Coronary artery (tissue), 2 donors: ENCODE data around the gene TAS2R60.
"Not testable (repeated sequence)": the region's sequence is repeated elsewhere in the genome, so short reads cannot be mapped to it uniquely, and the experiment has no call there.

Experiments
- DNase-seq: peaks from one replicate; pipeline ENCODE4 v3.0.0-alpha.2; 2017; ENCODE audit warnings: low spot score
- H3K27ac ChIP-seq, 2 donors: fragments of 200-600 bp; sonication (generic); one replicate each; pipeline ENCODE4 v1.5.1; 2016 to 2019
- H3K4me3 ChIP-seq: fragments of 200-600 bp; sonication (generic); 2 replicates; pipeline ENCODE4 v1.5.1; 2016; ENCODE audit warnings: mild to moderate bottlenecking, moderate library complexity
- TF ChIP-seq, protein P1 (sequence below): fragments of 200-600 bp; sonication (generic); IDR thresholded peaks from one replicate; pipeline ENCODE4 v1.5.1; 2019; ENCODE audit warnings: antibody characterized with exemption

The TAS2R60 gene

DNA sequence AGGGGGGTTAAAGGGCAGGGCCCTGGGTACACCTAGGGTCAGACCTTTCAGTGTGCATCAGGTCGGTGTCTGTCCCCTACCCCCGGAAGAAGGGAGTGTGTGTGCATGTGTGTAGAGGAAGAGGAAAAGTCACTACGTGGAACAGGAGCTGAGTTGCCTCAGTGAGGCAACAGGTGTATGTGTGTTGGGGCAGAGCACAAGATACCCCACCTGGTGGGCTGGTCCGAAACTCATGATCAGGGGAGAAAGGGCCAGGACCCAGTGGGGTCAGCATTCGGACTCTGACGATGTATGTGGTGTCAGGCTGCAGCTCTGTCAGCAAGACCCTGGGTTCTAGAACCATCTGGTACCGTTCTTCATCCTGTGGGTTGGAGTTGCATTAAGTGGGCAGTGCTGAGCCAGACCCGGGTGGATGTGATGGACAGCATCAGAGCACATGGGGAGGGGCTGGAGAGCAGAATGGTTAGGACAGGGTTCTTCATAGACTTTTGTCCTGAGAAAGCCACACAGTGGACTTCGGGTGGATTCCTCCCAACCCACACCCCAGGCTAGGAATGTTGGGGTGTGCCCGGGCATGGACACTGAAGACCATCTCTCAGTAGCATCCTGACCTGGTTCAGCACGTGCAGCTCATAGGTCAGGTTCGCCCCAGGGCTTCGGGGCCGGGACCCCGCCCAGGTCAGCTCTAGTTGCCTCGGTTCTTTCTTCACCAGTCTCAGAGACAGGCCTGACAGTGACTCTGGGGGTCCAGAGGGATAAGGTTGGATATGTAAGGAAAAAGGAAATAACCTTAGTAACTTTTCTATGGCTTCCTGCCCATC, 45.3 kb upstream of the TAS2R60 start:
- H3K4me3 ChIP-seq: no peak overlapping the region
- DNase-seq: no peak
- TF ChIP-seq, protein P1, sequence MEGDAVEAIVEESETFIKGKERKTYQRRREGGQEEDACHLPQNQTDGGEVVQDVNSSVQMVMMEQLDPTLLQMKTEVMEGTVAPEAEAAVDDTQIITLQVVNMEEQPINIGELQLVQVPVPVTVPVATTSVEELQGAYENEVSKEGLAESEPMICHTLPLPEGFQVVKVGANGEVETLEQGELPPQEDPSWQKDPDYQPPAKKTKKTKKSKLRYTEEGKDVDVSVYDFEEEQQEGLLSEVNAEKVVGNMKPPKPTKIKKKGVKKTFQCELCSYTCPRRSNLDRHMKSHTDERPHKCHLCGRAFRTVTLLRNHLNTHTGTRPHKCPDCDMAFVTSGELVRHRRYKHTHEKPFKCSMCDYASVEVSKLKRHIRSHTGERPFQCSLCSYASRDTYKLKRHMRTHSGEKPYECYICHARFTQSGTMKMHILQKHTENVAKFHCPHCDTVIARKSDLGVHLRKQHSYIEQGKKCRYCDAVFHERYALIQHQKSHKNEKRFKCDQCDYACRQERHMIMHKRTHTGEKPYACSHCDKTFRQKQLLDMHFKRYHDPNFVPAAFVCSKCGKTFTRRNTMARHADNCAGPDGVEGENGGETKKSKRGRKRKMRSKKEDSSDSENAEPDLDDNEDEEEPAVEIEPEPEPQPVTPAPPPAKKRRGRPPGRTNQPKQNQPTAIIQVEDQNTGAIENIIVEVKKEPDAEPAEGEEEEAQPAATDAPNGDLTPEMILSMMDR: no peak
- no peak overlapping the region for H3K27ac ChIP-seq

DNA sequence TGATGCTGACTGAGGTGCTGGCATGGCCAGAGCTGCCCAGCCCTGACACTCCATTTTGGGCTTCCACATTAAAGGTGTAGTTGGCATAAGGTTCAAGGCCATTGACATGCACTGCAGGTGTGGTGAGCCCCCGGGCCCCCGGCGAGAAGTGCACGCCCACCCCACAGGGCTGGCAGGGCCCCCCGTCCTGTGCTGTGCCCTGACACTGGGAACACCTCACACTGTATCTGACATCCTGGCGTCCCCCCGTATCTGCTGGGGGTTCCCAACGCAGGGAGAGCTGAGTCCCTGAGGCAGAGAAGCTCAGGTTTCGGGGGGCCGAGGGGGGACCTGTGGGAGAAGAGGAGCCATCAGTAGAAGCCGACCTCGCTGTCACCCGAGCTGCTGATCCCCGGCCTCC, 44.6 kb upstream of the TAS2R60 start:
- TF ChIP-seq, protein P1: no peak
- no peak for DNase-seq
- H3K27ac ChIP-seq: no peak overlapping the region
- no peak overlapping the region for H3K4me3 ChIP-seq

DNA sequence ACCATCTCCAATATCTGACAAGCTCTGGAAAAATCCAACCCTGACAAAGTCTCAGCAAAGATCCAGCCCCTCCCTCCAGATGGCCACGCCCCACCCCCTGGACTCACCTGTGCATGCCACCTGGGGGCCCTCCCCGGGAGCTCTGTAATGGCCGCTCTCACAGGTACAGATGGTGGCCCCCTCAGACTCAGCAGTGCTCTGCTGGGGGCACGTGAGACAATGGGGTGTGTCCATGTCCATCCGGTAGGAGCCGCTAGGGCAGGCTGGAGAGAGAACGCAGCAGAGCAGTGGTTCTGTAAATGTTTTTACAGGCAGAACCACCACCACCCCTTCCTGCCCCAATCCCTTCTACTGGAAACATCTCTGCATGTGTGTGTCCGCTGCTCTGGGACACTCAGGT, 44.1 kb upstream of the TAS2R60 start:
- TF ChIP-seq, protein P1: no peak
- DNase-seq: no peak
- H3K27ac ChIP-seq: no peak overlapping the region
- H3K4me3 ChIP-seq: no peak overlapping the region

DNA sequence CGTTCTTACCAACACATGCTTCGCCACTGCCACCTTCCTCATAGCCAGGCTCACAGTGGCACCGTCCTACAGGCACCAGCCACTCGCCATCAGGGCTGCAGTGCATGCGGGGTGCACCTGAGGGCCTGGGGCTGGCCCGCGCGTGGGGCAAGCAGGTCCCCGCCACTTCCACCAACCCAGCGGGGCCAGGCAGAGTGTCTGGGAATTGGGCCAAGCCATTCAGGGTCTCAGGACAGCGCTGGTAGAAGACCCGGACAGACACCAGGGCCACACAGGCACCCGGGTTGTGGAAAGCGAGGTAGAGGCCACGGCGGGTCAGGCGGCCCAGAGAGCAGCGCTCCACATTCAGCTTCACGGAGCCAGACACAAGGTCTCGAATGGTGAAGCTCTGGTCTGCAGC, 43.6 kb upstream of the TAS2R60 start:
- DNase-seq: no peak
- TF ChIP-seq, protein P1: no peak
- Histone ChIP-seq H3K4me3 (no peak overlapping the region), H3K27ac (no peak overlapping the region)

DNA sequence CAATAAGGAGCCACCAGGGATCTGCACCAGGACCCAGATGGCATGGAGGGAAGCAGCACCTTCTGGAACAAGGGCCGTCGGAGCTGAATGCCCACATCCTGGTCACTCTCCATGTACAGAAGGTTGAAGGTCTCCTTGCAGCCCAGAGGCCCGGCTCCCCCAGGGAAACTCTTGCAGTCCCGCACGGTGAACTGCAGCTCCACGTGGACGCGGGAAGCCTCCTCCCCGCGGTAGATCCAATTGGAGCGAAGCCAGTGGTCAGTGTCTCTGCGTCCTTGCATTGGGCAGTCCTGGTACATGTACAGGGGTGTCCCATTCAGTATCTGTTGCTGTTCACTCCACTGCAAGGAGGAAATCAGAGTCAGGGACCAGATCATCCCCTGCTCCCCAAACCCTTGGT, 42.0 kb upstream of the TAS2R60 start:
- Histone ChIP-seq H3K4me3 (no peak overlapping the region), H3K27ac (no peak overlapping the region)
- TF ChIP-seq, protein P1: no peak
- DNase-seq: no peak

GRCh38 chr7:143402233-143402632, 41.0 kb upstream of the TAS2R60 start:
- H3K4me3 ChIP-seq, DNase-seq, H3K27ac ChIP-seq: not testable (repeated sequence)

DNA sequence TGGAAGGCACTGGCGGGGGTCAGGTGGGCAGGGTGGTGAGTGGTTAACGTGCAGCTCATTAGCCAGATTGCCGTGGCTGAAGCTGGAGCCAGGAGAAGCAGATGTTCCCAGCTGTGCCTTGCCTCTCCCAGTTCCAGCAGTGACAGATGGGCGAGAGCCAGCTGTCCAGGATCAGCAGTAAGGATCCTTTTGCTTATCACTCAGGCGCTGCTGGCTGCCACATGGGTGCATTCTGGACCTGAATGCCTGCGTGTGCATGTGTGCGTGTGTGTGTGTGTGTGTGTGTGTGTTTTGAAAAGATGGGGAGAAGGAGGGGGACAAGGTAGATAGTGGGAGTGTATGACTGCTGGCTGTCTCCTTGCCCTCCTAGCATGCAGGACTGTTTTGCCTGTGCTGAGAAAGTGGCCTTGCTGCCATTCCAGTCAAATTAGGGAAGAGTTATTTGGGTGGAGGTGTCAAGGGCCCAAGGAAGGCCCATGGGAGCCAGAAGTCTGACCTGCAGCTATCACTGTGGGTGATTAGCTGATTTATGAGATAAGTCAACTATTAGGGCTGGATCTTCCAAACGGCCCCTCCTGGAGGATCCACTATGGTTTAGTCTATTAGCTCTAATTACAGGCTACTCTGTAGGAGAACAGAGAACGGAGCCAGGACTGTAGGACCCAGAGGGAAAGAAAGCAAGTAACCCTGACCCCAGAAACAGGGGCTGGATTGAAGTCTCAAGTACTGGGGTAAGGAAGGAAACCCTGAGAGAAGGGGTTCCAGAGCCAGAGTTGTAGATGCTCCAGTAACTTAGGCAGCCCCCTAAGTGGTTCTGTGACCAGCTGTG, 37.9 kb upstream of the TAS2R60 start:
- DNase-seq: no peak
- Histone ChIP-seq H3K27ac (no peak overlapping the region), H3K4me3 (no peak overlapping the region)
- TF ChIP-seq, protein P1: no peak
